Neutrophil (primary cell): ENCODE data around the gene TUBA4B.

Experiments
- H3K27ac ChIP-seq: fragments of 200-600 bp; sonication (generic); 2 replicates; pipeline ENCODE4 v1.5.1; 2016; ENCODE audit warnings: mild to moderate bottlenecking, moderate library complexity
- H3K27me3 ChIP-seq: fragments of 200-600 bp; sonication (generic); 2 replicates; pipeline ENCODE4 v1.6.0; 2016; ENCODE audit warnings: mild to moderate bottlenecking
- H3K36me3 ChIP-seq: fragments of 200-600 bp; sonication (generic); 2 replicates; pipeline ENCODE4 v1.5.1; 2017
- H3K4me1 ChIP-seq, 2 experiments: fragments of 200-600 bp in 1 of 2; sonication (generic) in 1 of 2; 1 replicate in 1 of 2; 2 replicates in 1 of 2; pipeline versions ENCODE4 v1.5.1 to v1.6.1; 2013 to 2016; ENCODE audit warnings: low read depth in 1 of 2, low read length in 1 of 2, mild to moderate bottlenecking in 1 of 2, moderate library complexity in 1 of 2; ENCODE audit not compliant: control insufficient read depth in 1 of 2, insufficient read depth in 1 of 2
- H3K4me3 ChIP-seq, 2 experiments: fragments of 200-600 bp in 1 of 2; sonication (generic) in 1 of 2; 1 replicate in 1 of 2; 2 replicates in 1 of 2; pipeline ENCODE4 v1.5.1; 2013 to 2016; ENCODE audit warnings: low read depth in 1 of 2, low read length in 1 of 2, mild to moderate bottlenecking in 1 of 2, moderate library complexity in 1 of 2
- H3K9me3 ChIP-seq: fragments of 200-600 bp; sonication (generic); 2 replicates; pipeline ENCODE4 v1.5.1; 2016
- CTCF ChIP-seq: fragments of 200-600 bp; sonication (generic); IDR thresholded peaks from 2 replicates; pipeline ENCODE4 v1.5.1; 2016; ENCODE audit warnings: antibody characterized with exemption

TUBA4B gene

DNA sequence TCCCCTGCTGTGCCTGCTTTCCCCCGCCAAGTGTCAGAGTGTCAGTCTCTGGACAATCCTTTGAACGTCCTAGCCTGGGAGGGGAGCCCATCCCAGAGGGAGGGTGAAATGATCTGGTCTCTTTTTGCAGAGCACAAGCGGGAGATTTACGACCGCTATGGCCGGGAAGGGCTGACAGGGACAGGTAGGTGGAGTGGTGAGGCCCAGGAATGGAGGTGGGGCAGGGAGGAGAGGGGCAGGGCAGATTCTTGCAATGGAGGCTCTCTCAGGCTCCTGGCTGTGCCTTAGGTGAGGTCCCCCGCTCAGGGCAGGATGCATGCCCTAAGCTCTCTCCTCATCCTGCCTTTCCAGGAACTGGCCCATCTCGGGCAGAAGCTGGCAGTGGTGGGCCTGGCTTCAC lies 28.5 kb downstream of the TUBA4B start:
- H3K36me3 ChIP-seq: peaks cover 57% of the 10 kb centered on the region
- no peaks in the 10 kb centered on the region for H3K9me3 ChIP-seq
- H3K27me3 ChIP-seq: no peaks in the 10 kb centered on the region
- peaks cover 29 to 35% of the 10 kb centered on the region in 2 experiments for H3K4me1 ChIP-seq
- no peak overlapping the region for H3K4me3 ChIP-seq
- no peak for TF ChIP-seq CTCF
- no peak overlapping the region for H3K27ac ChIP-seq

GRCh38 chr2:219282375-219282774 lies 29.3 kb downstream of the TUBA4B start:
- no peak overlapping the region for H3K4me3 ChIP-seq
- H3K4me1 ChIP-seq: peaks cover 28 to 34% of the 10 kb centered on the region in 2 experiments
- no peaks in the 10 kb centered on the region for H3K9me3 ChIP-seq
- no peak overlapping the region for H3K27ac ChIP-seq
- no peaks in the 10 kb centered on the region for H3K27me3 ChIP-seq
- H3K36me3 ChIP-seq: peaks cover 61% of the 10 kb centered on the region
- no peak for TF ChIP-seq CTCF

- peaks cover 61% of the 10 kb centered on the region for H3K36me3 ChIP-seq
- H3K27me3 ChIP-seq: no peaks in the 10 kb centered on the region
- no peak overlapping the region for H3K27ac ChIP-seq
- no peak for TF ChIP-seq CTCF
- H3K4me1 ChIP-seq: peaks cover 22 to 28% of the 10 kb centered on the region in 2 experiments
- no peaks in the 10 kb centered on the region for H3K9me3 ChIP-seq
- no peak overlapping the region for H3K4me3 ChIP-seq
These were observed 30.0 kb downstream of the TUBA4B start for GRCh38 chr2:219282943-219283581.

- TF ChIP-seq CTCF: no peak
- Histone ChIP-seq H3K27me3 (peaks cover 2% of the 10 kb centered on the region), H3K36me3 (peaks cover 61% of the 10 kb centered on the region), H3K4me3 (no peak overlapping the region), H3K27ac (no peak overlapping the region), H3K9me3 (no peaks in the 10 kb centered on the region), H3K4me1 (peaks cover 10 to 13% of the 10 kb centered on the region in 2 experiments)
These were observed 31.7 kb downstream of the TUBA4B start for GRCh38 chr2:219284501-219285372.

GRCh38 chr2:219285373-219285735 lies 32.3 kb downstream of the TUBA4B start:
- TF ChIP-seq CTCF: no peak
- no peak overlapping the region for H3K4me3 ChIP-seq

More at GRCh38 chr2:219285373-219285735, 32.3 kb downstream of the TUBA4B start:
- Histone ChIP-seq H3K27me3 (peaks cover 8% of the 10 kb centered on the region), H3K27ac (no peak overlapping the region), H3K9me3 (no peaks in the 10 kb centered on the region), H3K4me1 (peaks cover 4 to 7% of the 10 kb centered on the region in 2 experiments), H3K36me3 (peaks cover 61% of the 10 kb centered on the region)
